Adrenal gland (tissue), 12 donors: Measurements from ENCODE around the gene ARX. TPM values are rescaled to one million over a fixed set of nuclear protein-coding genes. Genes with fewer than 3 reads are reported as not detected.

Source experiments
- DNase-seq, 7 donors: peaks; one replicate each; pipeline ENCODE4 v3.0.0-alpha.2; 2019 to 2020
- H3K27ac ChIP-seq, 5 donors: fragments of 200-600 bp; sonication (generic) in 4 of 5; 1 replicate in 3 of 5; 2 replicates in 2 of 5; pipeline versions ENCODE4 v1.5.1 to v1.8.0; 2016 to 2020; ENCODE audit warnings: mild to moderate bottlenecking in 1 of 5
- H3K27me3 ChIP-seq: fragments of 200-600 bp; 2 replicates; pipeline ENCODE4 v1.8.0; 2021
- H3K36me3 ChIP-seq, 2 donors: fragments of 200-600 bp; replicated peaks in 1 of 2; 1 replicate in 1 of 2; 2 replicates in 1 of 2; pipeline versions ENCODE4 v1.5.1 to v1.8.0; 2018 to 2022
- H3K4me1 ChIP-seq, 2 donors: fragments of 200-600 bp; replicated peaks in 1 of 2; 1 replicate in 1 of 2; 2 replicates in 1 of 2; pipeline versions ENCODE4 v1.5.1 to v1.8.0; 2018 to 2021
- H3K4me3 ChIP-seq, 4 donors: fragments of 200-600 bp; sonication (generic) in 3 of 4; one replicate each; pipeline ENCODE4 v1.5.1; 2016 to 2018
- H3K9me3 ChIP-seq, 3 donors: fragments of 200-600 bp; sonication (generic) in 1 of 3; replicated peaks in 1 of 3; 1 replicate in 2 of 3; 2 replicates in 1 of 3; pipeline versions ENCODE4 v1.5.1 to v1.8.0; 2016 to 2021
- POLR2A ChIP-seq, 2 donors: fragments of 450-650 bp; IDR thresholded peaks; one replicate each; pipeline ENCODE4 v1.6.1; 2017; ENCODE audit warnings: antibody characterized with exemption in 2 of 2, mild to moderate bottlenecking in 2 of 2, moderate library complexity in 1 of 2
- WGBS, 4 donors: extraction: QIAGEN DNeasy Blood & Tissue Kit in 2 of 4; methylation state at CpG; one replicate each; pipeline versions ENCODE4 v1.1.5 to v1.1.7; 2013 to 2017; 5-methylcytosine and 5-hydroxymethylcytosine counted together
- intact Hi-C, 2 donors: fragments of 100-400 bp; cut with DNase I; formaldehyde crosslinking; loops; one replicate each; pipeline versions ENCODE4 v1.14.1 to v1.15.0; 2022 to 2023
- polyA plus RNA-seq, 3 donors: library from polyadenylated mRNA; stranded (reverse); fragments of 200-250 nt in 2 of 3; fragments of 350-450 nt in 1 of 3; fragmentation: Illumina TruSeq in 1 of 3; extraction: RNeasy Lipid Tissue Mini Kit (QIAGEN cat#74804) in 1 of 3; gene quantifications; one replicate each; pipeline ENCODE4 v1.2.3, GENCODE V29; 2013 to 2014
- total RNA-seq, 9 donors: library from RNA; depleted of rRNA in 4 of 9; stranded (reverse); fragments of >200 nt in 4 of 9; fragments of 120-200 nt in 1 of 9; fragmentation: NEBNext Ultra II Directional in 1 of 9; extraction: Animal tissue kit (Norgen Biotek cat#: 25700) in 1 of 9; gene quantifications; one replicate each; pipeline versions ENCODE4 v1.1.0 to v1.2.4, GENCODE V29; 2013 to 2023
- TF ChIP-seq, protein P1 (sequence below), 6 experiments: fragments of 450-650 bp in 4 of 6; fragments of 200-600 bp in 2 of 6; sonication (generic) in 1 of 6; IDR thresholded peaks; 1 replicate in 5 of 6; 2 replicates in 1 of 6; pipeline versions ENCODE4 v1.5.1 to v1.8.0; 2016 to 2021; ENCODE audit warnings: antibody characterized with exemption in 6 of 6, mild to moderate bottlenecking in 2 of 6, moderate library complexity in 1 of 6
- donor health status: healthy with polysubstance abuse.
- donor health status: Bipolar disorder and iron deficiency.
- donor health status: DM: yes; HTN: yes; CAD: no.
- donor health status: DM: no; HTN: no; CAD: no.
- donor health status: DM: no; HTN: no; CAD: no.
- donor health status: DM: yes; HTN: yes; CAD: no.

The ARX gene
- total and polyA plus RNA-seq, 12 donors = 0.06 TPM; not detected in 11

DNA sequence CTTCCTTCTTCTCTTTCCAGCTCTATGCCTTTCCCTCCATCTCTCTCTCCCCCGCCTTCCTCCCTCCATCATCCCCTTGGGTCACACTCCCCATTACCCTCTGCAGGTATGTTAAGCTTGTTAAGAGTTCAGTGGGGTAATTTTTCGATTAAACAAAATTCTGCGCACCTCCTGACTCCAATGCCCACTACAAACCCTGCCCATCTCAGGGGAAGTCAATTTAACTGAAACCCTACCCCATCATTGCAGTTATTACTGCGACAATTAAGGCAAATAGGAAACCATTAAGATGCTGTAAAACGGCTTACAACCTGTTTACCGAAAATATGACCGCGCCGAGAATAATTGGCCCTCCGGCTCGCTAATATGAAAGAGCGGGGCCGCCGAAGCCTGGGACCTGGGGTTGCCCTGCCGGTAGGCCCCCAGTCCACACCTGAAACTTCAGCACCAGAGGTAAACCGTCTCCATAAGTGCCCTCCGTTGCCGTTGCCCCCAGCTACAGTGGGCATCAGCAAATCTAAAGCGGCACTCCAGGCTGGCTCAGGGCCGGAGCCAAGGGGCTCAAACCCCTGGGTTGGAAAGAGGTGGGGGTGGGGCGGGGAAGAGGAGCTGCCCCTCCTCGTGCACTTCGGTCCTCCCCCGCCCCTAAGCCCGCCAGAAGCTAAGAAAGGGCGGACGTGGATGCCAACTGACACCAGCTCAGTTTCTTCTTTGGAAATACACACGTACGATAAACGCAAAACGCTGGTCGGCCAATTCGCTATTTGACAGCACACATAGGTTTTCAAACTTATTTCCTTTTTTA lies 4.8 kb downstream of the ARX start:
- no peak overlapping the region for H3K4me3 ChIP-seq

DNA sequence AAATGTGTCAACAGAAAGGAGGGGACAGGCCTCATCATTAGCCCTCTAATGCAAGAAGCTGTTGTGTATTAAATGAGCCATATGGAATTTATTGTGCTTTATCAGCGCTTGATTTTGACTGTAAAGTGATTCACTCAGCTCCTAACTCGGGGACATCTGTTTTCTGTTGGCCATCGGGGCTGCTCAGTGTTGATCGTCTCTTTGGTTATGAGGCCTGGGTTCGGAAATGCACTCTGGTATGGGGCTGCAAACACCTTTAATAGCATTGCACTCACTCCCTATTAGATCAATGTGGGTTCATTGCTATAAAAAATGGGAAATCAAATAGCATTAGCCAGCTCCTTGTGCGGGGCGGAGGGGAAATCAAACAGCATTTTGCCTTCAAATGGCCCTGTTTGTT lies 6.4 kb downstream of the ARX start:
- WGBS, 4 donors = 39 to 55% (median 52%) methylated on average over 7 of the region's 7 CpGs
- DNase-seq = no peak
- intact Hi-C loops = no loop called here

More for the DNA sequence above, 4.8 kb downstream of the ARX start:
- TF ChIP-seq, protein P1, sequence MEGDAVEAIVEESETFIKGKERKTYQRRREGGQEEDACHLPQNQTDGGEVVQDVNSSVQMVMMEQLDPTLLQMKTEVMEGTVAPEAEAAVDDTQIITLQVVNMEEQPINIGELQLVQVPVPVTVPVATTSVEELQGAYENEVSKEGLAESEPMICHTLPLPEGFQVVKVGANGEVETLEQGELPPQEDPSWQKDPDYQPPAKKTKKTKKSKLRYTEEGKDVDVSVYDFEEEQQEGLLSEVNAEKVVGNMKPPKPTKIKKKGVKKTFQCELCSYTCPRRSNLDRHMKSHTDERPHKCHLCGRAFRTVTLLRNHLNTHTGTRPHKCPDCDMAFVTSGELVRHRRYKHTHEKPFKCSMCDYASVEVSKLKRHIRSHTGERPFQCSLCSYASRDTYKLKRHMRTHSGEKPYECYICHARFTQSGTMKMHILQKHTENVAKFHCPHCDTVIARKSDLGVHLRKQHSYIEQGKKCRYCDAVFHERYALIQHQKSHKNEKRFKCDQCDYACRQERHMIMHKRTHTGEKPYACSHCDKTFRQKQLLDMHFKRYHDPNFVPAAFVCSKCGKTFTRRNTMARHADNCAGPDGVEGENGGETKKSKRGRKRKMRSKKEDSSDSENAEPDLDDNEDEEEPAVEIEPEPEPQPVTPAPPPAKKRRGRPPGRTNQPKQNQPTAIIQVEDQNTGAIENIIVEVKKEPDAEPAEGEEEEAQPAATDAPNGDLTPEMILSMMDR (IDR thresholded peaks at IDR 0.05) = no peak
- TF ChIP-seq POLR2A (IDR thresholded peaks at IDR 0.05) = no peak
- DNase-seq = no peak
- H3K27ac ChIP-seq = no peak overlapping the region
- H3K36me3 ChIP-seq = no peaks in the 10 kb centered on the region
- H3K27me3 ChIP-seq = peaks cover 91% of the 10 kb centered on the region
- H3K9me3 ChIP-seq = no peaks in the 10 kb centered on the region
- WGBS, 4 donors = 16 to 39% (median 31%) methylated on average over 4 to 33 of the region's 33 CpGs
- intact Hi-C loops = loop anchor here in 1 of 2 donors (10.0 kb wide), 1 partner anchor 176 kb away; no protein-coding TSS in a partner anchor
- peaks cover 0 to 4% of the 10 kb centered on the region in 2 donors for H3K4me1 ChIP-seq

GRCh38 chrX:25007059-25008053 lies 8.4 kb downstream of the ARX start:
- H3K27me3 ChIP-seq = peaks cover 96% of the 10 kb centered on the region
- H3K4me1 ChIP-seq = peaks cover 0 to 8% of the 10 kb centered on the region in 2 donors
- intact Hi-C loops = no loop called here
- no peak for TF ChIP-seq POLR2A (IDR thresholded peaks at IDR 0.05)
- TF ChIP-seq, protein P1 (IDR thresholded peaks at IDR 0.05) = no peak
- no peaks in the 10 kb centered on the region for H3K9me3 ChIP-seq
- no peaks in the 10 kb centered on the region for H3K36me3 ChIP-seq
- H3K27ac ChIP-seq = no peak overlapping the region
- 7 to 29% (median 20%) methylated on average over 7 to 57 of the region's 64 CpGs for WGBS, 4 donors
- no peak overlapping the region for H3K4me3 ChIP-seq
- DNase-seq = no peak

More for the DNA sequence above, 6.4 kb downstream of the ARX start:
- TF ChIP-seq, protein P1 (IDR thresholded peaks at IDR 0.05) = no peak
- no peak for TF ChIP-seq POLR2A (IDR thresholded peaks at IDR 0.05)
- Histone ChIP-seq H3K4me3 (no peak overlapping the region), H3K36me3 (no peaks in the 10 kb centered on the region), H3K27ac (no peak overlapping the region), H3K27me3 (peaks cover 92% of the 10 kb centered on the region), H3K4me1 (peaks cover 0 to 13% of the 10 kb centered on the region in 2 donors), H3K9me3 (no peaks in the 10 kb centered on the region)

- Histone ChIP-seq H3K4me3 (no peak overlapping the region), H3K36me3 (no peaks in the 10 kb centered on the region), H3K4me1 (peaks cover 0 to 8% of the 10 kb centered on the region in 2 donors), H3K9me3 (no peaks in the 10 kb centered on the region), H3K27ac (no peak overlapping the region), H3K27me3 (peaks cover 94% of the 10 kb centered on the region)
- no peak for DNase-seq
- WGBS, 4 donors = 30 to 34% (median 32%) methylated on average over 7 of the region's 7 CpGs
- TF ChIP-seq, protein P1 (IDR thresholded peaks at IDR 0.05) = no peak
- TF ChIP-seq POLR2A (IDR thresholded peaks at IDR 0.05) = no peak
- intact Hi-C loops = no loop called here
These were observed 9.1 kb downstream of the ARX start for GRCh38 chrX:25006586-25007058.
